ENCODE data around the gene AGAP4.
"Not testable (repeated sequence)": the region's sequence is repeated elsewhere in the genome, so short reads cannot be mapped to it uniquely, and the experiment has no call there.

Gene AGAP4

DNA sequence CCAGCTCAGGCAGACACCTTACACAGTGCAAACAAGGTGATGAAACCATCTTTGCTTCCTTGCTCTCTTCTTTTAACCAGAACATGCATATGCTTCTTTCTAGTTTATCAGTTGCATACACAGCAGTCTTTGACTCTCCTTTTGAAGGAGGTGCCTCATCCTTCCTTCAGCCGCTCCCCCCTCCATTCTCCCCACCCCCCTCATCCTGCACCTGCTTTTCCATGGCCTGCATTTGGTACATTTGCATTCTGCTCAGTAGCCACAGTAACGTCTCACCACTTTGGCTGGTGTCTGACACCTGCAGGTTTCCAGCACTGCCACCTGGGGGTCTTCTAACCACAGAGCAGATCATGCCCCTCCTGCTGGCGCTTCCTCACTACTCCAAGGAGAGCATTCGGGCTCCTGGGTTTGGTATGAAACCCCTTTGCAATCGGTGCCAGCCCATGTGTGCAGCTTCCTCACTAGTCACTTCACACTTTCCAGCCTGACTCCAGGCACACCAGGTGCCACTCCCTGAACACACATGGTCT, 60.0 kb downstream of the AGAP4 start:
- CTCF ChIA-PET; POLR2A ChIA-PET; DNase-seq (ENCODE audit: extremely low spot score): not testable (repeated sequence)

DNA sequence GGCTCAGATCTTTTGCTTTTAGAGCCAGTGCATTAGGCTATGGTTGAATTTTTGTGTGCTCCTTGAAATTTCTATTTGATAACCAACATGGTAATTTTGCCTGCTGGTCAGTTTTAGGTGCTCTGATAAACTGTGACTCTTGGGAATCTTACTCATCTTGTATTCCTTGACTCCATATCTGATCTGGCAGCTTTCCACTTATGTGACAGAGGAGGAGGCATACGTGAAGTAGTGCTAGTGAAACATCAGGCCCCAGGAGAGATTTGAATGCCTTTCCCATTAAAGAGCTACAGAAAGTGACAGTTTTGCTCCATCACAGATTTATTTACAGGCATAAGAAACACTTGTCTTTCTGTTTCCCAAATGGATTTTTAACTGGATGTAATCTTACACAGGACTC, 61.1 kb downstream of the AGAP4 start:
- POLR2A ChIA-PET; CTCF ChIA-PET; DNase-seq (ENCODE audit: extremely low spot score): not testable (repeated sequence)

All from HEK293T (cell line).